HG03039 (cell line): ENCODE results near the gene GRIK4.
A peak's percentile ranks its signal among the peaks of the same experiment; 100 is the strongest.

Source experiments
- ATAC-seq: cut with Tn5 transposase; IDR thresholded peaks from one replicate; pipeline ENCODE4 v1.9.1; 2021; ENCODE audit warnings: mild to moderate bottlenecking, moderate library complexity; ENCODE audit not compliant: unreplicated experiment

Gene GRIK4

DNA sequence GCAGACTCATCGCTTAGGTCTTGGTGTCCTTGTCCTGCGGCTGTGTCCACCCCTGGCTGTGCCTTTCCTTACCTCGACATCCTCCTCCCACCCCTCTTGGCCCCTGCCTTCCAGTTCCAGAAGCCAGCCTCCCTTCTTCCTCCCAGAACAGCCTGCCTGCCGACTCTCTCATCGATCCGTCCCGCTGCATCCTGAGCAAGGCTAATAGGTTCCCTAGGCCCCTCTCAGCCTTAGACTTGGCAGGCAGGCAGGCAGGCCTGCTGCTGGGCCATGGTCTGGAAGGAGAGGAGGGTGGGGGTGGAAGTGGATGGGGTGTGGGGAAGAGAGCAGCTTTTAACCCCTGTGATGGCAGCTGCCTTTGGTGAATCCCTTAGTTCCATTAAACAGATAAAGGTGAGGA lies 315.6 kb downstream of the GRIK4 start:
- no peak for ATAC-seq

DNA sequence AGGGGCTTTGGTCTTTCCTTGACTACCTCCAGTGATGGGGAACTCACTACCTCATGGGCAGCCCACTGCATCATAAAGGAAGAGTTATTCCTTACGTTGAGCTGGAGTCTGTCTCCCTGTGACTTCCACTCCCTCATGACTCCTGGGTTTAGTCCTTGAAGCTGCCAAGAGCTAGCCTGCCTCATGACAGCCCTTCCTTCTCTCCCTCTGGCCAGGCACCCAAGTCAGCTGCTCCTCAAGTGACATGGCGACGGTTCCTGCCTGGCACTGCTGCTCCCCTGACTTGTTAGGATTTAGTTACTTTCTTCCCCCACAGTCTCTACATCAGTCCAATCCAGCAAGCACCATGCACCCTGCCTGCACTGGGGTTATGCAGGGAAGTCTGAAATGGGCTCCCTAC lies 316.3 kb downstream of the GRIK4 start:
- ATAC-seq: no peak

DNA sequence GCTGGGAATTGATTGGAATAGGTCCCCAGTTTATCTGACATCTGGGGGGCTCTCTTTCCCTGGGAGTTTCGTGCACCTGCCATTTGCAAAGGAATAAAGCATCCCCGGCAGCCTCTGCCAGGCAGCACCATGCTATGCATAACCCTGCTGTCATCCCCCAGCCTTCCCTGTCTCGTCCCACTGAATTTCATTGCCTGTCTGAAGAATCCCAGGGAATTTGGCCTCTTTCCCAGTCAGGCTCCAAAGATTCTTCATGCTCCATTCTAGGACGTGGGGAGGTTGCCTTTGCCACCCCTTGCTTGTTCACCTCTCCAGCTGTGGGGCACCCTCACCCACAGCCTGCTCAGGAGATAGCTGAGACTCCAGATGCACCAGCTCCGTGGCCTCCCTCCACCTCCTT lies 317.3 kb downstream of the GRIK4 start:
- ATAC-seq: no peak

DNA sequence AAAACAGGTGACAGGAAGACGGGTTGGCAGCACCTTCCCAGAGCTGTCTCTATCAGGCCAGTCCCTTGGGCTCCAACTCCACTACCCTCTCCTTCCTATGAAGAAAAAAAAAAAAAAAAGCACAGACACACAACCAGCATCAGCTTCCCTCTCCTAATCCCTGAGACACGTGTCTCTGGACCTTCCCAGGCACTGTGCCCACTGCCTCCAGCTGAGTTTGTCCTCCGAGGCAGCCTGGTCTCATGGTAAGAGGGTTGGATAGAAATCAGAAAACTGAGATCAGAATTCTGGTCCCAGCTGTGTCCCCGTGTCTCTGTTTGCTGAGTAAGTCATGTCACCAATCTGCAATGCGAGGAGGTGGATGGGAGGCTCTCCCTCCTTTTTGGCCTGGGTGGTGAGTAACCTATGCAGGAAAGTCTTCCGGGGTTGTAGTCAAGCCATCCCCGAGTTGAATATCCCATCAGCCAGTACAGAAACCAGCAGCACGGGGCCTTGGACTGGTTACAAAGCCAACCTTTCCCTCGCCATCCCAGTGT lies 318.6 kb downstream of the GRIK4 start:
- no peak for ATAC-seq

- ATAC-seq: no peak
Measured at GRCh38 chr11:120832481-120833238, 321.1 kb downstream of the GRIK4 start.

GRCh38 chr11:120834686-120835210 lies 323.2 kb downstream of the GRIK4 start:
- ATAC-seq: no peak

GRCh38 chr11:120835601-120836228 lies 324.2 kb downstream of the GRIK4 start:
- peak; percentile 87 for ATAC-seq

DNA sequence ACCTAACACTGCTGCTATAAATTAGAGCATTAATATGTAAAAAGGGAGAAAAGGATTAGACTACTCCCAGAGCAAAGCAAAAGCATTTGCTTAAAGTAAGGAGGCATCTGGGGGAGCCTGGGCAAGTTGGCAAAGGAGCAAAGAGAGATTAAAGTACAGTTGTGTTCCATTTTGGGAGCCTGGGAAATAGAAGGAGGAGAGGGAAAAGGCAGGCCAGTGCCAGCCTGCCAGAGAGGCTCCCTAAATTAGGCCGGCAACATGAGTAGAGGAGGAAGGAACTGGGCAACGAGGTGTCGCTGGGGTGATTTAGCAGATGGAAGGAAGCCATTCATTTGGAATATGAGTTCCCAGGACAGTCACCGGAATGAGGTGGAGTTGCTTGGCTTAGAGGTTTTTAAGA lies 326.1 kb downstream of the GRIK4 start:
- no peak for ATAC-seq

GRCh38 chr11:120839201-120839600 lies 327.7 kb downstream of the GRIK4 start:
- no peak for ATAC-seq

GRCh38 chr11:120839846-120840402 lies 328.4 kb downstream of the GRIK4 start:
- no peak for ATAC-seq

- ATAC-seq: no peak
Measured at GRCh38 chr11:120840661-120841060, 329.1 kb downstream of the GRIK4 start.

- ATAC-seq: no peak
Measured at GRCh38 chr11:120841074-120841473, 329.5 kb downstream of the GRIK4 start.

DNA sequence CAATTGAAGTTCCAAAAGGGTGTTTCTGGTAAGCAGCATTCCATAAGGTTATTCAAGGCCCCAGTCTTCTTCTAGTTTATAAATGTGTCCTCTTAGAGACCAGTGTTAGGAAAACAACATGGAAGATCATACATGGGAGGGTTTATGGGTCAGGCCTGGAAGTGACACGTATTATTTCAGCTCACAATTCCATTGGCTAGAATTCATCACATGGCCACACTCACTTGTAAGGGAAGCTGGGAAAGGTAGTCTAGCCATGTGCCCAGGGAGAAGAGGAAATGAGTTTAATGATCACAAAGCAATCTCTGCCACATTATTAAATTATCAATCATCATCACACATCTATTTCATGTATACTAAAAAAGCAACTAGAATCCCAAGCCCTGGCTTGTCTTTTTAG lies 330.6 kb downstream of the GRIK4 start:
- ATAC-seq: no peak

DNA sequence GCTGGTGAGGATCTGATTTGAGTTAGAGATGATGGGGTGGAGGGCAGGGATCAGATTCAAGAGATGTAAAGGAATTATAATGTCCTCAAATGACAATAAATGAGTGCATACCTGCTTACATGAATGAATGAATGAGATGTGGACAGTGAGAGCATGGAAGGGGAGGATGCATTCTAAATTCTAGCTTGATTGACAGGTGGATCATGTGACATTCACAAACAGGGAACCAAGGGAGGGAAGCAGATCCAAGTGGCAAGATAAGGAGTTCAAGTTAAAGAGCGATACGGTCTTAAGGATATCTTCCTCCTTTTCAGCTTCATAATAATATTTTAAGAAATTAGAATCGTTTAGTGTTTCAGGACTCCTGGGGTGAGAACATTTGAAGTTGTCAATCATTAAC lies 341.9 kb downstream of the GRIK4 start:
- ATAC-seq: no peak

- ATAC-seq: no peak
Measured at GRCh38 chr11:120854988-120855387, 343.4 kb downstream of the GRIK4 start.

- no peak for ATAC-seq
Measured at GRCh38 chr11:120857508-120857907, 346.0 kb downstream of the GRIK4 start.

DNA sequence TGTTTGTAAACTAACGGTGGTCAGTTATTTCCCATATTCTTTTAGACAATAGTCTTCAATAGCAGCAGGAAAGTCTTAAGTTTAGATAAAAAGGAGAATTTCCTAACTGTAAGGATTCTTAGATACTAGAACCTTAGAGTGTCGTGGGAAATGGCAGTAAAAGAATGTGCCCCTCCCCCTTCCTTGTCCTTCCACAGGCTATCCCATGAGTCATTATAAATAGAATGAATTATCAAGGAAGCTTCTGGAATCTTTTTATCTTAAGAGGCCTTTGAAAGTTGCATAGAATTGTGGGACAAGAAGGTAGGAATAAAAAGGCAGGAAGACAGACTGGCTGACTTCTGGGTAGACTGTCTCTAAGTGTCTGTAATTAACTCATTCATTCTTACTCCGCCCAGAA lies 347.2 kb downstream of the GRIK4 start:
- no peak for ATAC-seq

- ATAC-seq: no peak
Measured at GRCh38 chr11:120859552-120860295, 348.2 kb downstream of the GRIK4 start.

GRCh38 chr11:120863359-120863758 lies 351.8 kb downstream of the GRIK4 start:
- no peak for ATAC-seq

DNA sequence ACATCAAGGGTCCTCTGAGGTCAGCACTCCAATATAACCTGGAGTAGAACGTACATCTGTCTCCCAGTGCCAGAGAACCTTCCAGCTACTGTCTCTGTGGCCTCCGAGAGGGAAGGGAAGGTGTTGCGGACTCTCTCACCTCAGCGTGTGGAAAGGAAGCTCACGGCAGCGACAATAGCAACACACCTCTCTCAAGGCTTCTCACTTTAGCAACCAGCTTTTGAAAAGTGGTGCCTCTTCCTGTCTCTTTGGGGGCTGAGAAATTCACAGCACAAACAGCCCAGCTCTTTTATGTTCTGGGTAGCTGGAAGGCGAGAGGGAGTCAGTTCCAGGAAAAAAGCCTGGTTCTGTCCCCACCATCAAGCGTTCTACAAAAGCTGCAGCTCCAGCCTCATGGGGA lies 355.5 kb downstream of the GRIK4 start:
- no peak for ATAC-seq

GRCh38 chr11:120867531-120867930 lies 356.0 kb downstream of the GRIK4 start:
- ATAC-seq: no peak
